K562 (cell line): ENCODE measurements around the gene VWA3B. TPM values are rescaled to one million over a fixed set of nuclear protein-coding genes. Genes with fewer than 3 reads are reported as not detected.

Experiments
- ATAC-seq: fragments of 200-7000 bp; cut with Tn5 transposase; 3 replicates; pipeline ENCODE4 v1.9.1; 2020; ENCODE audit warnings: moderate library complexity
- BruUV-seq: library from RNA; stranded (reverse); fragments of 400-500 nt; replicated peaks from 2 replicates; lab custom pipeline; 2021; lab: Mats Ljungman, UMichigan
- CTCF ChIA-PET: fragments of 300-600 bp; formaldehyde crosslinking; extraction: SDS; loops from one replicate; lab custom pipeline; 2021; ENCODE audit warnings: low intra/inter-chr PET ratio; lab: Yijun Ruan, JAX
- POLR2A ChIA-PET: fragments of 300-600, 350-650 bp; sonication (Branson Sonifier 250); formaldehyde crosslinking; extraction: SDS; loops from one replicate; lab custom pipeline; 2021; ENCODE audit warnings: antibody characterized with exemption, inconsistent platforms; lab: Yijun Ruan, JAX
- DNase-seq, 4 experiments: peaks; one replicate each; pipeline versions ENCODE4 v3.0.0 to v3.0.0-alpha.2; 2011 to 2018; ENCODE audit warnings: low spot score in 3 of 4, mixed read lengths in 3 of 4; ENCODE audit errors: extremely low read depth in 1 of 4
- FAIRE-seq: peaks from 2 replicates; lab custom pipeline; 2011; peaks lifted over from hg19 to GRCh38; lab: Jason Lieb, UNC
- H2AFZ ChIP-seq: 2 replicates; pipeline ENCODE4 v1.6.0; 2011; ENCODE audit warnings: low read depth, low read length, control low read depth, inconsistent platforms
- H3K27ac ChIP-seq: fragments of 200-600 bp; 3 replicates; pipeline ENCODE4 v1.8.0; 2011; ENCODE audit warnings: low read depth, mild to moderate bottlenecking, control low read depth, inconsistent platforms, low read length, moderate library complexity, mixed read lengths; ENCODE audit errors: extremely low read depth
- H3K27me3 ChIP-seq, 2 experiments: fragments of 300-600 bp in 1 of 2; 2 replicates in 1 of 2; 3 replicates in 1 of 2; pipeline versions ENCODE4 v1.6.0 to v1.8.0; 2011; ENCODE audit warnings: inconsistent platforms in 2 of 2, low read length in 2 of 2, mild to moderate bottlenecking in 1 of 2, mixed read lengths in 1 of 2, moderate library complexity in 1 of 2; ENCODE audit not compliant: control insufficient read depth in 2 of 2, insufficient read depth in 2 of 2
- H3K36me3 ChIP-seq: fragments of 300-600 bp; 3 replicates; pipeline ENCODE4 v1.8.0; 2011; ENCODE audit warnings: mild to moderate bottlenecking, low read length, inconsistent platforms; ENCODE audit not compliant: control insufficient read depth, insufficient read depth
- H3K4me1 ChIP-seq, 2 experiments: fragments of 200-600 bp in 1 of 2; replicated peaks in 1 of 2; 2 replicates in 1 of 2; 3 replicates in 1 of 2; pipeline versions ENCODE4 v1.5.1 to v1.8.0; 2011; ENCODE audit warnings: inconsistent platforms in 2 of 2, low read length in 2 of 2, mild to moderate bottlenecking in 1 of 2, mixed read lengths in 1 of 2, moderate library complexity in 1 of 2; ENCODE audit not compliant: control insufficient read depth in 2 of 2, insufficient read depth in 2 of 2
- H3K4me2 ChIP-seq: 2 replicates; pipeline ENCODE4 v1.6.1; 2011; ENCODE audit warnings: low read length, control low read depth, inconsistent platforms, mixed read lengths; ENCODE audit not compliant: insufficient read depth
- H3K4me3 ChIP-seq: fragments of 200-600 bp; sonication (generic), shearing (Covaris generic); 2 replicates; pipeline ENCODE4 v1.5.1; 2016; ENCODE audit warnings: control low read depth, inconsistent platforms
- H3K79me2 ChIP-seq: fragments of 200-600 bp; 3 replicates; pipeline ENCODE4 v1.8.0; 2011; ENCODE audit warnings: low read length, inconsistent platforms; ENCODE audit not compliant: control insufficient read depth, insufficient read depth
- H3K9ac ChIP-seq, 2 experiments: 2 replicates each; pipeline versions ENCODE4 v1.6.0 to v1.6.1; 2011; ENCODE audit warnings: low read depth in 2 of 2, low read length in 2 of 2, control low read depth in 1 of 2, inconsistent platforms in 1 of 2, mild to moderate bottlenecking in 1 of 2, mixed read lengths in 1 of 2; ENCODE audit not compliant: insufficient read depth in 1 of 2
- H3K9me1 ChIP-seq: one replicate; pipeline ENCODE4 v1.6.0; 2011; ENCODE audit warnings: inconsistent platforms, mild to moderate bottlenecking, low read length, moderate library complexity; ENCODE audit not compliant: control insufficient read depth, insufficient read depth
- H3K9me3 ChIP-seq: replicated peaks from 2 replicates; pipeline ENCODE4 v1.5.1; 2011; ENCODE audit warnings: low read depth, low read length, inconsistent platforms; ENCODE audit not compliant: control insufficient read depth, insufficient read depth
- H4K20me1 ChIP-seq: replicated peaks from 2 replicates; pipeline ENCODE4 v1.6.1; 2011; ENCODE audit warnings: low read length, inconsistent platforms, mixed read lengths; ENCODE audit not compliant: control insufficient read depth, insufficient read depth
- ADNP ChIP-seq: fragments of 200-800 bp; sonication (Bioruptor generic); IDR thresholded peaks from 2 replicates; pipeline ENCODE4 v1.6.1; 2016; ENCODE audit warnings: missing genetic modification characterization, missing compliant biosample characterization
- CBX5 ChIP-seq: IDR thresholded peaks from 2 replicates; pipeline ENCODE4 v1.6.1; 2014; ENCODE audit warnings: low read depth, borderline replicate concordance
- DPF2 ChIP-seq: fragments of 450-650 bp; IDR thresholded peaks from 2 replicates; pipeline ENCODE4 v1.6.1; 2016
- HEY1 ChIP-seq: fragments of 250-450 bp; sonication (Bioruptor Pico); IDR thresholded peaks from 2 replicates; pipeline ENCODE4 v1.5.0; 2020; ENCODE audit warnings: mild to moderate bottlenecking, moderate library complexity, borderline replicate concordance
- HMGN3 ChIP-seq: IDR thresholded peaks from 2 replicates; pipeline ENCODE4 v1.6.1; 2011; ENCODE audit warnings: borderline replicate concordance, low read depth, mild to moderate bottlenecking, mixed read lengths, low read length; ENCODE audit not compliant: insufficient read length; ENCODE audit errors: extremely low read depth
- KLF10 ChIP-seq: fragments of 250-450 bp; sonication (Bioruptor Pico); IDR thresholded peaks from 2 replicates; pipeline ENCODE4 v1.6.1; 2021; ENCODE audit warnings: matching md5 sums
- MAFG ChIP-seq: fragments of 450-650 bp; conservative IDR thresholded peaks from 2 replicates; pipeline ENCODE4 v1.6.1; 2016; ENCODE audit warnings: missing genetic modification characterization, missing compliant biosample characterization
- MXI1 ChIP-seq: IDR thresholded peaks from 2 replicates; pipeline ENCODE4 v1.6.1; 2011; ENCODE audit warnings: low read depth, mild to moderate bottlenecking, improper control_type of control experiment, low read length
- NEUROD1 ChIP-seq: fragments of 150-350 bp; IDR thresholded peaks from 2 replicates; pipeline ENCODE4 v1.6.1; 2014; ENCODE audit warnings: borderline replicate concordance, low read length, low read depth; ENCODE audit not compliant: partially characterized antibody
- SPI1 ChIP-seq: IDR thresholded peaks from 2 replicates; pipeline ENCODE4 v1.6.1; 2011; ENCODE audit warnings: low read depth, low read length, control low read depth, borderline replicate concordance
- TRIM24 ChIP-seq, 2 experiments: fragments of 450-650 bp; IDR thresholded peaks; 2 replicates each; pipeline ENCODE4 v1.6.1; 2016
- ZNF766 ChIP-seq: fragments of 200-800 bp; sonication (Bioruptor generic); conservative IDR thresholded peaks from 2 replicates; pipeline ENCODE4 v1.6.1; 2016; ENCODE audit warnings: missing genetic modification characterization, missing compliant biosample characterization
- ZNF79 ChIP-seq: fragments of 250-450 bp; sonication (Bioruptor Pico); IDR thresholded peaks from 2 replicates; pipeline ENCODE4 v1.4.0; 2020; ENCODE audit warnings: low read depth, mild to moderate bottlenecking, moderate library complexity
- WGBS: fragments of 100-300 bp; shearing (Covaris generic); methylation state at CpG from one replicate; pipeline ENCODE4 v1.1.6; 2016; ENCODE audit warnings: low coverage, mixed read lengths; ENCODE audit not compliant: insufficient coverage; ENCODE audit errors: missing lambda C conversion rate; 5-methylcytosine and 5-hydroxymethylcytosine counted together
- in situ Hi-C: fragments of 300-500 bp; cut with MboI; formaldehyde crosslinking; loops from 4 replicates; pipeline ENCODE4 v1.15.0; 2018; ENCODE audit warnings: inconsistent platforms, mixed read lengths
- intact Hi-C: fragments of 100-400 bp; cut with micrococcal nuclease; formaldehyde crosslinking; loops from 2 replicates; pipeline ENCODE4 v1.14.2; 2022
- polyA plus RNA-seq, 8 experiments: library from polyadenylated mRNA; depleted of rRNA in 4 of 8; stranded (reverse) in 5 of 8; unstranded in 3 of 8; fragments of >200 nt; fragmentation: Nextera tagmentation in 2 of 8; fragmentation: Illumina TruSeq in 1 of 8; extraction: Ambion mirVana in 2 of 8; extraction: Trizol in 1 of 8; gene quantifications; 2 replicates each; pipeline versions ENCODE4 v1.2.1 to v1.2.3, GENCODE V29; 2011 to 2014; ENCODE audit warnings: inconsistent platforms in 1 of 8, missing spikeins in 1 of 8
- total RNA-seq, 7 experiments: library from RNA; depleted of rRNA in 6 of 7; stranded (reverse); fragments of >200 nt in 6 of 7; fragmentation: Illumina TruSeq in 2 of 7; extraction: Trizol in 2 of 7; gene quantifications; 2 replicates each; pipeline versions ENCODE4 v1.2.1 to v1.2.3, GENCODE V29; 2011 to 2021; ENCODE audit warnings: low replicate concordance in 1 of 7
- TF ChIP-seq, protein P1 (sequence below): IDR thresholded peaks from 2 replicates; pipeline ENCODE4 v1.6.1; 2011; ENCODE audit warnings: borderline replicate concordance, low read depth, mild to moderate bottlenecking, moderate library complexity, low read length; ENCODE audit not compliant: insufficient read depth, poor library complexity, severe bottlenecking
- TF ChIP-seq, protein P2 (sequence below): fragments of 250-450 bp; sonication (Bioruptor Pico); IDR thresholded peaks from 2 replicates; pipeline ENCODE4 v1.4.0; 2020; ENCODE audit warnings: mild to moderate bottlenecking, moderate library complexity, borderline replicate concordance
- TF ChIP-seq, protein P3 (sequence below): fragments of 450-650 bp; formaldehyde crosslinking; IDR thresholded peaks from 2 replicates; pipeline ENCODE4 v1.4.0; 2020; ENCODE audit warnings: mild to moderate bottlenecking, moderate library complexity

VWA3B gene
- total and polyA plus RNA-seq, 9 of the 15 experiments (the other 6 are each of a cell fraction or from before 2014, with no cell fraction given), result not detected

DNA sequence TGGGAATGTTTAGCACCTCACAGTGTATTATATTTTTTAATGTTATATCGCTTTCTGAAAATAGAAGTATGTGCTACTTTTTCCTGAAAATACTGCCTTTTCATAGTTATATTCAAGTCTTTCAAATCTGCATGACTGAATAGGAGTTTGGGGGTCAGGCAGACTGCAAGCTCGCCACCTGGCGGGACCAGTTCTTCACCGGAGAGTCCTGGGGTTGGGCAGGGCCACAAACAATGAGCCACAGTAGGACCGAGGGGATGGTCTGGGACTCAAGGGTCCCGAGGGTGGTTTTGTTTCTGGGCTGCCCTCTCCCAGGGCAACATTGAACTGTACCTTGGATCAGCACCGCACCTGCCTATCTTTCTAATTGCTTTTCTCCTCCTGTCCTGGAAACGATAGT, 70.6 kb downstream of the VWA3B start:
- Histone ChIP-seq H3K27ac (no peak overlapping the region), H3K27me3 (peaks cover 42 to 73% of the 10 kb centered on the region in 2 experiments), H3K9me1 (no peaks in the 10 kb centered on the region), H3K79me2 (no peaks in the 10 kb centered on the region), H4K20me1 (no peaks in the 10 kb centered on the region), H3K36me3 (no peaks in the 10 kb centered on the region), H3K4me3 (no peak overlapping the region), H3K9ac (no peak overlapping the region), H3K9me3 (no peaks in the 10 kb centered on the region), H2AFZ (no peak overlapping the region), H3K4me1 (no peaks in the 10 kb centered on the region), H3K4me2 (no peak overlapping the region)
- DNase-seq (peak in 2 of 4 experiments; percentile 43 to 45), ATAC-seq (peak; percentile 80), FAIRE-seq (no peak)
- ChIA-PET POLR2A (interaction anchor here (0.5 kb wide), 1 partner anchor 148 kb away, joined by 3 read pairs; no protein-coding TSS in a partner anchor), CTCF (no interaction called here)
- in situ Hi-C loops (no loop called here), intact Hi-C loops (loop anchor here (2.0 kb wide), 1 partner anchor 351 kb away; no protein-coding TSS in a partner anchor)
- no TSS peak for BruUV-seq
- WGBS, result 0% methylated on average over 8 of the region's 8 CpGs
- TF ChIP-seq, protein P1, sequence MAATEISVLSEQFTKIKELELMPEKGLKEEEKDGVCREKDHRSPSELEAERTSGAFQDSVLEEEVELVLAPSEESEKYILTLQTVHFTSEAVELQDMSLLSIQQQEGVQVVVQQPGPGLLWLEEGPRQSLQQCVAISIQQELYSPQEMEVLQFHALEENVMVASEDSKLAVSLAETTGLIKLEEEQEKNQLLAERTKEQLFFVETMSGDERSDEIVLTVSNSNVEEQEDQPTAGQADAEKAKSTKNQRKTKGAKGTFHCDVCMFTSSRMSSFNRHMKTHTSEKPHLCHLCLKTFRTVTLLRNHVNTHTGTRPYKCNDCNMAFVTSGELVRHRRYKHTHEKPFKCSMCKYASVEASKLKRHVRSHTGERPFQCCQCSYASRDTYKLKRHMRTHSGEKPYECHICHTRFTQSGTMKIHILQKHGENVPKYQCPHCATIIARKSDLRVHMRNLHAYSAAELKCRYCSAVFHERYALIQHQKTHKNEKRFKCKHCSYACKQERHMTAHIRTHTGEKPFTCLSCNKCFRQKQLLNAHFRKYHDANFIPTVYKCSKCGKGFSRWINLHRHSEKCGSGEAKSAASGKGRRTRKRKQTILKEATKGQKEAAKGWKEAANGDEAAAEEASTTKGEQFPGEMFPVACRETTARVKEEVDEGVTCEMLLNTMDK, result no peak
- TF ChIP-seq, protein P2, sequence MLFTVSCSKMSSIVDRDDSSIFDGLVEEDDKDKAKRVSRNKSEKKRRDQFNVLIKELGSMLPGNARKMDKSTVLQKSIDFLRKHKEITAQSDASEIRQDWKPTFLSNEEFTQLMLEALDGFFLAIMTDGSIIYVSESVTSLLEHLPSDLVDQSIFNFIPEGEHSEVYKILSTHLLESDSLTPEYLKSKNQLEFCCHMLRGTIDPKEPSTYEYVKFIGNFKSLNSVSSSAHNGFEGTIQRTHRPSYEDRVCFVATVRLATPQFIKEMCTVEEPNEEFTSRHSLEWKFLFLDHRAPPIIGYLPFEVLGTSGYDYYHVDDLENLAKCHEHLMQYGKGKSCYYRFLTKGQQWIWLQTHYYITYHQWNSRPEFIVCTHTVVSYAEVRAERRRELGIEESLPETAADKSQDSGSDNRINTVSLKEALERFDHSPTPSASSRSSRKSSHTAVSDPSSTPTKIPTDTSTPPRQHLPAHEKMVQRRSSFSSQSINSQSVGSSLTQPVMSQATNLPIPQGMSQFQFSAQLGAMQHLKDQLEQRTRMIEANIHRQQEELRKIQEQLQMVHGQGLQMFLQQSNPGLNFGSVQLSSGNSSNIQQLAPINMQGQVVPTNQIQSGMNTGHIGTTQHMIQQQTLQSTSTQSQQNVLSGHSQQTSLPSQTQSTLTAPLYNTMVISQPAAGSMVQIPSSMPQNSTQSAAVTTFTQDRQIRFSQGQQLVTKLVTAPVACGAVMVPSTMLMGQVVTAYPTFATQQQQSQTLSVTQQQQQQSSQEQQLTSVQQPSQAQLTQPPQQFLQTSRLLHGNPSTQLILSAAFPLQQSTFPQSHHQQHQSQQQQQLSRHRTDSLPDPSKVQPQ (CRISPR knock-in tag), result no peak
- TF ChIP-seq ADNP (tag) (no peak), TRIM24 (IDR thresholded peaks at IDR 0.05) (no peak), SPI1 (no peak), CBX5 (no peak), HEY1 (no peak), DPF2 (no peak), HMGN3 (no peak), ZNF79 (CRISPR knock-in tag) (no peak), ZNF766 (CRISPR knock-in tag) (no peak), MAFG (tag) (no peak), MXI1 (no peak), KLF10 (CRISPR knock-in tag) (no peak), NEUROD1 (no peak)
- TF ChIP-seq, protein P3, sequence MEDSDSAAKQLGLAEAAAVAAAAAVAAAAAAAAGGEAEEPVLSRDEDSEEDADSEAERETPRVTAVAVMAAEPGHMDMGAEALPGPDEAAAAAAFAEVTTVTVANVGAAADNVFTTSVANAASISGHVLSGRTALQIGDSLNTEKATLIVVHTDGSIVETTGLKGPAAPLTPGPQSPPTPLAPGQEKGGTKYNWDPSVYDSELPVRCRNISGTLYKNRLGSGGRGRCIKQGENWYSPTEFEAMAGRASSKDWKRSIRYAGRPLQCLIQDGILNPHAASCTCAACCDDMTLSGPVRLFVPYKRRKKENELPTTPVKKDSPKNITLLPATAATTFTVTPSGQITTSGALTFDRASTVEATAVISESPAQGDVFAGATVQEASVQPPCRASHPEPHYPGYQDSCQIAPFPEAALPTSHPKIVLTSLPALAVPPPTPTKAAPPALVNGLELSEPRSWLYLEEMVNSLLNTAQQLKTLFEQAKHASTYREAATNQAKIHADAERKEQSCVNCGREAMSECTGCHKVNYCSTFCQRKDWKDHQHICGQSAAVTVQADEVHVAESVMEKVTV (CRISPR knock-in tag), result peak; percentile 34; the same call in 1 of the 2 replicates
